Upper lobe of left lung (tissue), 6 donors: ENCODE data around the gene TMEM38B. TPM values are rescaled to one million over a fixed set of nuclear protein-coding genes. Genes with fewer than 3 reads are reported as not detected.
"Not testable (repeated sequence)": the region's sequence is repeated elsewhere in the genome, so short reads cannot be mapped to it uniquely, and the experiment has no call there.

Experiments used
- ATAC-seq, 2 donors: fragments of 200-7000 bp; cut with Tn5 transposase; one replicate each; pipeline ENCODE4 v1.9.1; 2022; ENCODE audit warnings: mild to moderate bottlenecking in 2 of 2, moderate library complexity in 2 of 2; ENCODE audit not compliant: low FRiP score in 2 of 2
- DNase-seq, 2 donors: peaks; one replicate each; pipeline ENCODE4 v3.0.0-alpha.2; 2019 to 2020
- H3K27ac ChIP-seq, 4 donors: fragments of 200-600 bp; sonication (generic); one replicate each; pipeline ENCODE4 v1.5.1; 2016 to 2019
- H3K27me3 ChIP-seq, 4 donors: fragments of 200-600 bp; sonication (generic); one replicate each; pipeline ENCODE4 v1.5.1; 2017 to 2019
- H3K36me3 ChIP-seq, 4 donors: fragments of 200-600 bp; sonication (generic); one replicate each; pipeline ENCODE4 v1.5.1; 2016 to 2019
- H3K4me1 ChIP-seq, 4 donors: fragments of 200-600 bp; sonication (generic); one replicate each; pipeline ENCODE4 v1.5.1; 2018 to 2019
- H3K4me3 ChIP-seq, 4 donors: fragments of 200-600 bp; sonication (generic); one replicate each; pipeline ENCODE4 v1.5.1; 2017 to 2019; ENCODE audit warnings: mild to moderate bottlenecking in 2 of 4, moderate library complexity in 1 of 4
- H3K9me3 ChIP-seq, 4 donors: fragments of 200-600 bp; sonication (generic); one replicate each; pipeline ENCODE4 v1.5.1; 2018 to 2019
- EP300 ChIP-seq, 4 donors: sonication (generic); formaldehyde crosslinking; IDR thresholded peaks; one replicate each; pipeline ENCODE4 v1.5.1; 2017; ENCODE audit warnings: antibody characterized with exemption in 4 of 4, control low read depth in 2 of 4
- POLR2A ChIP-seq, 4 donors: fragments of 450-650 bp; IDR thresholded peaks; one replicate each; pipeline ENCODE4 v1.5.1; 2016 to 2017; ENCODE audit warnings: antibody characterized with exemption in 4 of 4, mild to moderate bottlenecking in 2 of 4
- POLR2AphosphoS5 ChIP-seq, 2 donors: sonication (generic); formaldehyde crosslinking; IDR thresholded peaks; one replicate each; pipeline ENCODE4 v1.5.1; 2017; ENCODE audit warnings: antibody characterized with exemption in 2 of 2
- WGBS, 2 donors: methylation state at CpG; one replicate each; pipeline ENCODE4 v1.1.5; 2017 to 2018; 5-methylcytosine and 5-hydroxymethylcytosine counted together
- total RNA-seq, 6 donors: library from RNA; depleted of rRNA in 4 of 6; stranded (reverse); fragments of >200 nt in 4 of 6; gene quantifications; one replicate each; pipeline versions ENCODE4 v1.1.0 to v1.2.1, GENCODE V29; 2016 to 2021
- TF ChIP-seq, protein P1 (sequence below), 6 experiments: fragments of 450-650 bp in 4 of 6; fragments of 200-600 bp in 2 of 6; sonication (generic) in 2 of 6; IDR thresholded peaks; one replicate each; pipeline ENCODE4 v1.5.1; 2016 to 2019; ENCODE audit warnings: antibody characterized with exemption in 6 of 6
- donor health status: DM: no; HTN: no; CAD: no; lungs with moderate emphysema.
- donor health status: DM: no; HTN: yes; CAD: no; lungs with severe emphysema.

TMEM38B gene
- total RNA-seq, 6 donors from 2014 or later, result 2.1 to 17.4 (median 10.9) TPM

GRCh38 chr9:105714020-105714331, 19.6 kb downstream of the TMEM38B start:
- Histone ChIP-seq H3K27ac (no peak overlapping the region), H3K9me3 (no peaks in the 10 kb centered on the region), H3K36me3 (no peaks in the 10 kb centered on the region), H3K4me3 (no peak overlapping the region), H3K27me3 (no peaks in the 10 kb centered on the region), H3K4me1 (no peaks in the 10 kb centered on the region)
- no peak for TF ChIP-seq POLR2A (IDR thresholded peaks at IDR 0.05)
- TF ChIP-seq EP300 (IDR thresholded peaks at IDR 0.05), result no peak
- TF ChIP-seq POLR2AphosphoS5 (IDR thresholded peaks at IDR 0.05), result no peak
- TF ChIP-seq, protein P1, sequence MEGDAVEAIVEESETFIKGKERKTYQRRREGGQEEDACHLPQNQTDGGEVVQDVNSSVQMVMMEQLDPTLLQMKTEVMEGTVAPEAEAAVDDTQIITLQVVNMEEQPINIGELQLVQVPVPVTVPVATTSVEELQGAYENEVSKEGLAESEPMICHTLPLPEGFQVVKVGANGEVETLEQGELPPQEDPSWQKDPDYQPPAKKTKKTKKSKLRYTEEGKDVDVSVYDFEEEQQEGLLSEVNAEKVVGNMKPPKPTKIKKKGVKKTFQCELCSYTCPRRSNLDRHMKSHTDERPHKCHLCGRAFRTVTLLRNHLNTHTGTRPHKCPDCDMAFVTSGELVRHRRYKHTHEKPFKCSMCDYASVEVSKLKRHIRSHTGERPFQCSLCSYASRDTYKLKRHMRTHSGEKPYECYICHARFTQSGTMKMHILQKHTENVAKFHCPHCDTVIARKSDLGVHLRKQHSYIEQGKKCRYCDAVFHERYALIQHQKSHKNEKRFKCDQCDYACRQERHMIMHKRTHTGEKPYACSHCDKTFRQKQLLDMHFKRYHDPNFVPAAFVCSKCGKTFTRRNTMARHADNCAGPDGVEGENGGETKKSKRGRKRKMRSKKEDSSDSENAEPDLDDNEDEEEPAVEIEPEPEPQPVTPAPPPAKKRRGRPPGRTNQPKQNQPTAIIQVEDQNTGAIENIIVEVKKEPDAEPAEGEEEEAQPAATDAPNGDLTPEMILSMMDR (IDR thresholded peaks at IDR 0.05), result no peak
- no peak for ATAC-seq
- 90% methylated on average over 2 of the region's 2 CpGs; no CpG with 5 or more reads in 1 of the 2 donors for WGBS, 2 donors
- DNase-seq, result no peak

DNA sequence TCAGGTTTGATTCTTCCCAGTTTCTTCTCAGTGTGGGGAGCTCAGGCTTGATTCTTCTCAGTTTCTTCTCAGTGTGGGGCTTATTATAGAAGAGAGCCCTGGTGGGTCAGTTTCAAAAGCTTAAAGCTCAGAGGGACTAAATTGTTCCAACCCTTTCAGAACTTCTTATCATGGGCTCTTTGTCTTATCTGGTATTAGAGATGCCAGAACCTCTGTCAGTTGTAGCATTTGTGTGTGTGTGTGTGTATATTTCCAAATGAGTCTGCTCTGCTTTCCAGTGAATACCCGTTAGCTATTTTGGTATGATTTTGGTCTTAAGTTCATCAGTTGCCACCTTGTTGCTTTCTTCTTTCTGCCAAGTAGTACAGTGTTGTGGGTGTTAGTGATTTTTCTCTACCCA, 21.8 kb downstream of the TMEM38B start:
- no peaks in the 10 kb centered on the region for H3K9me3 ChIP-seq
- H3K27me3 ChIP-seq, result no peaks in the 10 kb centered on the region
- 88 to 95% methylated on average over 1 of the region's 1 CpG for WGBS, 2 donors
- H3K27ac ChIP-seq, result no peak overlapping the region
- H3K36me3 ChIP-seq, result no peaks in the 10 kb centered on the region
- no peak overlapping the region for H3K4me3 ChIP-seq
- TF ChIP-seq POLR2A (IDR thresholded peaks at IDR 0.05), result no peak
- TF ChIP-seq POLR2AphosphoS5 (IDR thresholded peaks at IDR 0.05), result no peak
- TF ChIP-seq, protein P1 (IDR thresholded peaks at IDR 0.05), result no peak
- TF ChIP-seq EP300 (IDR thresholded peaks at IDR 0.05), result no peak
- DNase-seq (no peak), ATAC-seq (no peak)
- H3K4me1 ChIP-seq, result no peaks in the 10 kb centered on the region

- TF ChIP-seq, protein P1 (IDR thresholded peaks at IDR 0.05), result no peak
- no peak for TF ChIP-seq POLR2AphosphoS5 (IDR thresholded peaks at IDR 0.05)
- Histone ChIP-seq H3K4me1 (no peaks in the 10 kb centered on the region), H3K27ac (no peak overlapping the region), H3K9me3 (no peaks in the 10 kb centered on the region), H3K4me3 (no peak overlapping the region), H3K27me3 (no peaks in the 10 kb centered on the region), H3K36me3 (no peaks in the 10 kb centered on the region)
- no peak for ATAC-seq
- 86 to 87% methylated on average over 3 of the region's 3 CpGs for WGBS, 2 donors
- DNase-seq, result no peak
Observed at GRCh38 chr9:105722099-105722498, 27.8 kb downstream of the TMEM38B start.

- 90 to 92% methylated on average over 2 of the region's 2 CpGs for WGBS, 2 donors
- no peak overlapping the region for H3K4me3 ChIP-seq
- H3K27ac ChIP-seq, result no peak overlapping the region
- H3K27me3 ChIP-seq, result no peaks in the 10 kb centered on the region
- H3K4me1 ChIP-seq, result no peaks in the 10 kb centered on the region
- DNase-seq, result no peak
- H3K36me3 ChIP-seq, result no peaks in the 10 kb centered on the region
- no peaks in the 10 kb centered on the region for H3K9me3 ChIP-seq
- no peak for TF ChIP-seq EP300 (IDR thresholded peaks at IDR 0.05)
- TF ChIP-seq, protein P1 (IDR thresholded peaks at IDR 0.05), result no peak
- no peak for ATAC-seq
Observed at GRCh38 chr9:105725370-105725769, 31.0 kb downstream of the TMEM38B start.

DNA sequence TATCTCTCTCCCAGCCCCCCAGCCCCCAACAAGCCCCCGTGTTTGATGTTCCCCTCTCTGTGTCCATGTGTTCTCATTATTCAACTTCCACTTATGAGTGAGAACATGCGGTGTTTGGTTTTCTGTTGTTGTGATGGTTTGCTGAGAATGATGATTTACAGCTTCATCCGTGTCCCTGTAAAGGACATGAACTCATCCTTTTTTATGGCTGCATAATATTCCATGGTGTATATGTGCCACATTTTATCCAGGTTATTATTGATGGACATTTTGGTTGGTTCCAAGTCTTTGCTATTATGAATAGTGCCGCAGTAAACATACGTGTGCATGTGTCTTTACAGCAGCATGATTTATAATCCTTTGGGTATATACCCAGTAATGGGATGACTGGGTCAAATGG, 33.9 kb downstream of the TMEM38B start:
- not testable (repeated sequence) for ATAC-seq, H3K27ac ChIP-seq, H3K27me3 ChIP-seq, H3K4me1 ChIP-seq, DNase-seq, H3K9me3 ChIP-seq, H3K36me3 ChIP-seq, H3K4me3 ChIP-seq
- WGBS, 2 donors, result 96% methylated on average over 5 of the region's 5 CpGs

DNA sequence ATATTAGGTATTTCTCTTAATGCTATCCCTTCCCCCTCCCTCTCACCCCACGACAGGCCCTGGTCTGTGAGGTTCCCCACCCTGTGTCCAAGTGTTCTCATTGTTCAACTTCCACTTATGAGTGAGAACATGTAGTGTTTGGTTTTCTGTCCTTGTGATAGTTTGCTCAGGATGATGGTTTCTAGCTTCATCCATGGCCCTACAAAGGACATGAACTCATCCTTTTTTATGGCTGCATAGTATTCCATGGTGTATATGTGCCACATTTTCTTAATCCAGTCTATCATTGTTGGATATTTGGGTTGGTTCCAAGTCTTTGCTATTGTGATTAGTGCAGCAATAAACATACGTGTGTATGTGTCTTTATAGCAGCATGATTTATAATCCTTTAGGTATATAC, 37.1 kb downstream of the TMEM38B start:
- not testable (repeated sequence) for H3K4me3 ChIP-seq, H3K4me1 ChIP-seq, H3K27ac ChIP-seq, ATAC-seq, DNase-seq, H3K27me3 ChIP-seq, H3K36me3 ChIP-seq
- peaks cover 10 to 20% (median 15%) of the 10 kb centered on the region in 4 donors for H3K9me3 ChIP-seq
- 88 to 97% methylated on average over 2 of the region's 2 CpGs for WGBS, 2 donors
